SHP77 treated with DMSO at 0.1 percent for 48 hours (cell line): ENCODE data around the gene SLC15A5.

Experiments
- DNase-seq: peaks from one replicate; lab custom pipeline; 2025; lab: John Stamatoyannopoulos, UW

The SLC15A5 gene

GRCh38 chr12:16261944-16262475 is 15.5 kb downstream of the SLC15A5 start:
- no peak for DNase-seq

- DNase-seq: no peak
These were observed 17.3 kb downstream of the SLC15A5 start for GRCh38 chr12:16260206-16260605.

- DNase-seq: no peak
These were observed 18.5 kb downstream of the SLC15A5 start for GRCh38 chr12:16258963-16259362.

- no peak for DNase-seq
These were observed 31.2 kb downstream of the SLC15A5 start for GRCh38 chr12:16246264-16246663.

GRCh38 chr12:16245209-16245608 is 32.3 kb downstream of the SLC15A5 start:
- no peak for DNase-seq

GRCh38 chr12:16243487-16244412 is 33.7 kb downstream of the SLC15A5 start:
- DNase-seq: no peak

GRCh38 chr12:16241346-16241745 is 36.1 kb downstream of the SLC15A5 start:
- no peak for DNase-seq

GRCh38 chr12:16238661-16239060 is 38.8 kb downstream of the SLC15A5 start:
- DNase-seq: no peak

- DNase-seq: no peak
These were observed 47.8 kb downstream of the SLC15A5 start for GRCh38 chr12:16229676-16230075.

- no peak for DNase-seq
These were observed 49.4 kb downstream of the SLC15A5 start for GRCh38 chr12:16228067-16228466.

GRCh38 chr12:16225692-16226091 is 51.8 kb downstream of the SLC15A5 start:
- DNase-seq: no peak

GRCh38 chr12:16224196-16224595 is 53.3 kb downstream of the SLC15A5 start:
- no peak for DNase-seq

GRCh38 chr12:16221776-16222175 is 55.7 kb downstream of the SLC15A5 start:
- no peak for DNase-seq

- DNase-seq: no peak
These were observed 57.4 kb downstream of the SLC15A5 start for GRCh38 chr12:16220120-16220519.

GRCh38 chr12:16218934-16219751 is 58.3 kb downstream of the SLC15A5 start:
- DNase-seq: no peak

GRCh38 chr12:16218234-16218633 is 59.3 kb downstream of the SLC15A5 start:
- no peak for DNase-seq

GRCh38 chr12:16211731-16212130 is 65.8 kb downstream of the SLC15A5 start:
- DNase-seq: no peak

- no peak for DNase-seq
These were observed 78.6 kb downstream of the SLC15A5 start for GRCh38 chr12:16198884-16199283.

- DNase-seq: no peak
These were observed 79.9 kb downstream of the SLC15A5 start for GRCh38 chr12:16197600-16197999.

- peak; percentile 11 for DNase-seq
These were observed 87.6 kb downstream of the SLC15A5 start for GRCh38 chr12:16189849-16190248.

GRCh38 chr12:16187660-16188059 is 89.8 kb downstream of the SLC15A5 start:
- no peak for DNase-seq

GRCh38 chr12:16184681-16185080 is 92.8 kb downstream of the SLC15A5 start:
- DNase-seq: no peak

GRCh38 chr12:16183541-16183940 is 93.9 kb downstream of the SLC15A5 start:
- DNase-seq: no peak
